Fibroblast of villous mesenchyme (primary cell): ENCODE results near the gene SPDEF. TPM values are rescaled to one million over a fixed set of nuclear protein-coding genes. Genes with fewer than 3 reads are reported as not detected.

ENCODE experiments used
- DNase-seq: peaks from one replicate; pipeline ENCODE4 v3.0.0-alpha.2; 2010; ENCODE audit warnings: low read depth
- H3K4me3 ChIP-seq: 2 replicates; pipeline ENCODE4 v1.5.1; 2011; ENCODE audit warnings: low read depth, mild to moderate bottlenecking, low read length
- CTCF ChIP-seq: IDR thresholded peaks from 2 replicates; pipeline ENCODE4 v1.5.1; 2012; ENCODE audit warnings: low read depth, mild to moderate bottlenecking, low read length; ENCODE audit not compliant: insufficient read depth
- total RNA-seq: library from RNA; depleted of rRNA; stranded (reverse); fragments of >200 nt; gene quantifications from 2 replicates; pipeline ENCODE4 v1.2.3, GENCODE V29; 2012

SPDEF gene
- total RNA-seq, 1 donor: under 0.01 TPM

- no peak for DNase-seq
- TF ChIP-seq CTCF: no peak
- H3K4me3 ChIP-seq: no peak overlapping the region
These were observed 29.0 kb upstream of the SPDEF start for GRCh38 chr6:34585108-34585507.

- no peak for TF ChIP-seq CTCF
- H3K4me3 ChIP-seq: no peak overlapping the region
- no peak for DNase-seq
These were observed 28.6 kb upstream of the SPDEF start for GRCh38 chr6:34584694-34585093.

- no peak for TF ChIP-seq CTCF
- H3K4me3 ChIP-seq: no peak overlapping the region
- no peak for DNase-seq
These were observed 27.9 kb upstream of the SPDEF start for GRCh38 chr6:34583861-34584604.

GRCh38 chr6:34583461-34583860, 27.3 kb upstream of the SPDEF start:
- TF ChIP-seq CTCF: peak; percentile 13
- no peak overlapping the region for H3K4me3 ChIP-seq
- DNase-seq: no peak

- H3K4me3 ChIP-seq: no peak overlapping the region
- TF ChIP-seq CTCF: no peak
- no peak for DNase-seq
These were observed 25.4 kb upstream of the SPDEF start for GRCh38 chr6:34581561-34581920.

GRCh38 chr6:34580707-34581560, 24.8 kb upstream of the SPDEF start:
- no peak overlapping the region for H3K4me3 ChIP-seq
- DNase-seq: peak; percentile 39
- TF ChIP-seq CTCF: no peak
